Effector memory CD4-positive, alpha-beta T cell (primary cell): ENCODE measurements around the gene LRCH1.

ENCODE experiments used
- DNase-seq, 3 donors: peaks; one replicate each; pipeline ENCODE4 v3.0.0-alpha.2; 2020
- H3K27ac ChIP-seq: 2 replicates; pipeline ENCODE4 v1.7.0; 2013; ENCODE audit warnings: mild to moderate bottlenecking, low read length, moderate library complexity; ENCODE audit not compliant: insufficient read depth, poor library complexity, severe bottlenecking
- H3K27me3 ChIP-seq: replicated peaks from 2 replicates; pipeline ENCODE4 v1.7.0; 2013; ENCODE audit warnings: mild to moderate bottlenecking, low read length; ENCODE audit not compliant: insufficient read depth, control insufficient read depth, poor library complexity, severe bottlenecking
- H3K36me3 ChIP-seq: 2 replicates; pipeline ENCODE4 v1.7.0; 2013; ENCODE audit warnings: mild to moderate bottlenecking, low read length, moderate library complexity; ENCODE audit not compliant: control insufficient read depth, insufficient read depth
- H3K4me1 ChIP-seq: 2 replicates; pipeline ENCODE4 v1.7.0; 2013; ENCODE audit warnings: low read length, mild to moderate bottlenecking; ENCODE audit not compliant: control insufficient read depth, insufficient read depth, poor library complexity, severe bottlenecking
- H3K4me3 ChIP-seq: 2 replicates; pipeline ENCODE4 v1.7.0; 2013; ENCODE audit warnings: low read length, low read depth, mild to moderate bottlenecking; ENCODE audit not compliant: insufficient read depth, poor library complexity, severe bottlenecking
- H3K9me3 ChIP-seq: 2 replicates; pipeline ENCODE4 v1.7.0; 2013; ENCODE audit warnings: mild to moderate bottlenecking, low read length, moderate library complexity; ENCODE audit not compliant: control insufficient read depth

Gene LRCH1

DNA sequence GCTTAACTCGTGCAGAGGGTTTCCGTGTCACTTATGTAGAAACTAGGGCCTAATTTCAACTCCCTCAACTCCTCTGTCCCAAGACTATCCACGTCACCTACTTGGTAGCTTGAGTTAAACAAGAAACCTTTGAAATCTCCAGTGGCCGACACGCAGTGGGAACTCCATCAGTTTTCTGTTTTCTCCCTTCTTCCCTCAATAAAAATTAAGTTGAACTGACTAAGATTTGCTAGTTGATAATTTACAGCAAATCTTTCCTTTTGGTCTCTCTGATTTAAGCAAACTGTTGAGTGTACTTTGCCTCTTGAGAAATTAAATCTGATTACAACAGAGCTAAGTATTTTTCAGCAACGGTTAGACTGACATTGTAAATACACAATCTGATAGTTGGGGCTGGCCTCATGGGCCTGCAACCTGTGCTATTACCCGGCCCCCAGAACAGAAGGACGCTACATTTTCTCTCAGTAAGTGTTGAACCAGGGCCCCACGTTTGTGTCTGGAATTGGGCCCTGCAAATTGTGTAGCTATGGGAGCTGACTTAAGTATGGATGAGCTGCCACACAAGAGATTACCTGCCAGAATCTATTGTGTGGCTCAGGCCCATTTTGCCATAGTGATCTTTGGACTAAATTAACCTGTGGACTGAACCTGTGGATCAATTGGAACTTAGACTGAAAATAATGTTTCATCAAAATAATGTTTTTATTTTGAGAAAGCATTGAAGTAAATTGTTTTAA is 244.7 kb downstream of the LRCH1 start:
- Histone ChIP-seq H3K4me3 (peak overlapping the region; percentile 85), H3K4me1 (peaks cover 14% of the 10 kb centered on the region), H3K27ac (peak overlapping the region; percentile 74), H3K9me3 (no peaks in the 10 kb centered on the region), H3K36me3 (no peaks in the 10 kb centered on the region), H3K27me3 (no peaks in the 10 kb centered on the region)
- no peak for DNase-seq

DNA sequence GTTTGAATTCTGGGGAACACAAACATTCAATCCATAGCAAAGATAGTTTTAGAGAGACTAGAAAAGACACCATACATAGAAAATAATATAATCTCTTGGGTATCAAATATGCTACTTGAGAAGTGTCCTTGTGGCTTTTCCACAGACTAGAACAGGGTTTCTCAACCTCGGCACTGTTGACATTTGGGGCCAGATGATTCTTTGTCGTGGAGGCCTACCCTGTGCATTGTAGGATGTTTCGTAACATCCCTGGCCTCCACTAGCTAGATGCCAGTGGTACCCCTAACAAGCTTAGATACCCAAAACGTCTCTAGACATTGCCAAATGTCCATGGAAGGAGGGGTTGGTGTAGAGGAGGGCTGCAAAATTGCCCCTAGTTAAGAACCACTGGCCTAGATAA is 246.2 kb downstream of the LRCH1 start:
- Histone ChIP-seq H3K4me3 (no peak overlapping the region), H3K27ac (no peak overlapping the region), H3K9me3 (no peaks in the 10 kb centered on the region), H3K27me3 (no peaks in the 10 kb centered on the region), H3K36me3 (no peaks in the 10 kb centered on the region), H3K4me1 (peaks cover 14% of the 10 kb centered on the region)
- DNase-seq: no peak

DNA sequence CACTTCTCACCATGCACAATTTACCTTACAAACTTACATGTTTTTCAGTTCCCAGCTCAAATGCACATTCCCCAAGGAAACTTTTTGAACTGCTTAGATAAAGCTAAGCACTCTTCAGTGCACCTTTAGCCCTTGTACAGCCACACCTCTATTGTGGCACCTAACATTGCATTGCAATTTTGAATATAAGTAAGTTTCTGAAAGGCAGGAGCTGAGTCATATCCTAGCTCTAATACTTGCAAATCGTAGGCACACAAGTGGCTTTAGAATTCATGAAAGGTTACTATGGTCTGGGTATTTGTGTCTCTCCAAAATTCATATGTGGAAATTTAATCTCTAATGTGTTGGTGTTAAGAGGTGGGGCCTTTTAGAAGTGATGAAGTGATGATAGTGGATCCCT is 248.9 kb downstream of the LRCH1 start:
- Histone ChIP-seq H3K36me3 (no peaks in the 10 kb centered on the region), H3K4me3 (no peak overlapping the region), H3K9me3 (no peaks in the 10 kb centered on the region), H3K27ac (no peak overlapping the region), H3K4me1 (peaks cover 4% of the 10 kb centered on the region), H3K27me3 (no peaks in the 10 kb centered on the region)
- DNase-seq: no peak
